ENCODE data around the gene RPS21. TPM values are rescaled to one million over a fixed set of nuclear protein-coding genes. Genes with fewer than 3 reads are reported as not detected.

The RPS21 gene
- total RNA-seq, 2 donors from 2014 or later: 1,506 to 4,377 TPM

GRCh38 chr20:62342910-62343309 is 44.0 kb upstream of the RPS21 start:
- Histone ChIP-seq H3K9me3 (no peaks in the 10 kb centered on the region), H3K4me3 (no peak overlapping the region), H3K27me3 (replicated peaks; ENCODE audit: insufficient read depth) (no peaks in the 10 kb centered on the region), H3K4me1 (replicated peaks) (no peaks in the 10 kb centered on the region), H3K36me3 (no peaks in the 10 kb centered on the region), H3K27ac (no peak overlapping the region)
- no peak for DNase-seq (ENCODE audit: low spot score)
- TF ChIP-seq POLR2A (IDR thresholded peaks at IDR 0.05): no peak
- TF ChIP-seq POLR2AphosphoS5 (IDR thresholded peaks at IDR 0.05): no peak
- 69% methylated on average over 10 of the region's 10 CpGs for WGBS
- intact Hi-C loops (cut with DNase I): no loop called here

- Histone ChIP-seq H3K9me3 (no peaks in the 10 kb centered on the region), H3K4me1 (replicated peaks) (no peaks in the 10 kb centered on the region), H3K27me3 (replicated peaks; ENCODE audit: insufficient read depth) (no peaks in the 10 kb centered on the region), H3K4me3 (no peak overlapping the region), H3K36me3 (no peaks in the 10 kb centered on the region), H3K27ac (no peak overlapping the region)
- TF ChIP-seq POLR2A (IDR thresholded peaks at IDR 0.05) (no peak), CTCF (IDR thresholded peaks at IDR 0.05) (no peak), POLR2AphosphoS5 (IDR thresholded peaks at IDR 0.05) (no peak)
- 93% methylated on average over 5 of the region's 5 CpGs for WGBS
- no peak for DNase-seq (ENCODE audit: low spot score)
- intact Hi-C loops (cut with DNase I): no loop called here
Observed at GRCh38 chr20:62344092-62344491, 42.8 kb upstream of the RPS21 start.

- DNase-seq (ENCODE audit: low spot score): no peak
Observed at GRCh38 chr20:62344782-62345181, 42.1 kb upstream of the RPS21 start.

GRCh38 chr20:62345681-62346370 is 41.1 kb upstream of the RPS21 start:
- H3K4me1 ChIP-seq (replicated peaks): peaks cover 3% of the 10 kb centered on the region
- 86% methylated on average over 24 of the region's 25 CpGs for WGBS
- intact Hi-C loops (cut with DNase I): no loop called here
- no peak for DNase-seq (ENCODE audit: low spot score)
- H3K27ac ChIP-seq: no peak overlapping the region
- TF ChIP-seq POLR2AphosphoS5 (IDR thresholded peaks at IDR 0.05) (no peak), CTCF (IDR thresholded peaks at IDR 0.05) (no peak), POLR2A (IDR thresholded peaks at IDR 0.05) (no peak)
- H3K4me3 ChIP-seq: no peak overlapping the region
- H3K27me3 ChIP-seq (replicated peaks; ENCODE audit: insufficient read depth): no peaks in the 10 kb centered on the region
- no peaks in the 10 kb centered on the region for H3K36me3 ChIP-seq
- no peaks in the 10 kb centered on the region for H3K9me3 ChIP-seq

More at GRCh38 chr20:62344782-62345181, 42.1 kb upstream of the RPS21 start:
- no peak for TF ChIP-seq CTCF (IDR thresholded peaks at IDR 0.05)
- TF ChIP-seq POLR2AphosphoS5 (IDR thresholded peaks at IDR 0.05): no peak
- TF ChIP-seq POLR2A (IDR thresholded peaks at IDR 0.05): no peak
- H3K36me3 ChIP-seq: no peaks in the 10 kb centered on the region
- H3K9me3 ChIP-seq: no peaks in the 10 kb centered on the region
- intact Hi-C loops (cut with DNase I): no loop called here
- 88% methylated on average over 10 of the region's 10 CpGs for WGBS
- H3K4me3 ChIP-seq: no peak overlapping the region
- H3K27me3 ChIP-seq (replicated peaks; ENCODE audit: insufficient read depth): no peaks in the 10 kb centered on the region
- no peak overlapping the region for H3K27ac ChIP-seq
- no peaks in the 10 kb centered on the region for H3K4me1 ChIP-seq (replicated peaks)

GRCh38 chr20:62346398-62347150 is 40.3 kb upstream of the RPS21 start:
- TF ChIP-seq CTCF (IDR thresholded peaks at IDR 0.05) (no peak), POLR2A (IDR thresholded peaks at IDR 0.05) (no peak), POLR2AphosphoS5 (IDR thresholded peaks at IDR 0.05) (no peak)
- peaks cover 7% of the 10 kb centered on the region for H3K4me1 ChIP-seq (replicated peaks)
- H3K27me3 ChIP-seq (replicated peaks; ENCODE audit: insufficient read depth): no peaks in the 10 kb centered on the region
- H3K4me3 ChIP-seq: no peak overlapping the region
- H3K27ac ChIP-seq: no peak overlapping the region
- no peak for DNase-seq (ENCODE audit: low spot score)
- intact Hi-C loops (cut with DNase I): no loop called here
- H3K36me3 ChIP-seq: peaks cover 0 to 4% of the 10 kb centered on the region in 2 donors
- whole genome bisulfite sequencing: 84% methylated on average over 32 of the region's 34 CpGs
- H3K9me3 ChIP-seq: no peaks in the 10 kb centered on the region
